CMK (cell line): ENCODE measurements around the gene STX8.

Source experiments
- DNase-seq: peaks from one replicate; pipeline ENCODE4 v3.0.0-alpha.2; 2010; ENCODE audit warnings: low read depth

Gene STX8

DNA sequence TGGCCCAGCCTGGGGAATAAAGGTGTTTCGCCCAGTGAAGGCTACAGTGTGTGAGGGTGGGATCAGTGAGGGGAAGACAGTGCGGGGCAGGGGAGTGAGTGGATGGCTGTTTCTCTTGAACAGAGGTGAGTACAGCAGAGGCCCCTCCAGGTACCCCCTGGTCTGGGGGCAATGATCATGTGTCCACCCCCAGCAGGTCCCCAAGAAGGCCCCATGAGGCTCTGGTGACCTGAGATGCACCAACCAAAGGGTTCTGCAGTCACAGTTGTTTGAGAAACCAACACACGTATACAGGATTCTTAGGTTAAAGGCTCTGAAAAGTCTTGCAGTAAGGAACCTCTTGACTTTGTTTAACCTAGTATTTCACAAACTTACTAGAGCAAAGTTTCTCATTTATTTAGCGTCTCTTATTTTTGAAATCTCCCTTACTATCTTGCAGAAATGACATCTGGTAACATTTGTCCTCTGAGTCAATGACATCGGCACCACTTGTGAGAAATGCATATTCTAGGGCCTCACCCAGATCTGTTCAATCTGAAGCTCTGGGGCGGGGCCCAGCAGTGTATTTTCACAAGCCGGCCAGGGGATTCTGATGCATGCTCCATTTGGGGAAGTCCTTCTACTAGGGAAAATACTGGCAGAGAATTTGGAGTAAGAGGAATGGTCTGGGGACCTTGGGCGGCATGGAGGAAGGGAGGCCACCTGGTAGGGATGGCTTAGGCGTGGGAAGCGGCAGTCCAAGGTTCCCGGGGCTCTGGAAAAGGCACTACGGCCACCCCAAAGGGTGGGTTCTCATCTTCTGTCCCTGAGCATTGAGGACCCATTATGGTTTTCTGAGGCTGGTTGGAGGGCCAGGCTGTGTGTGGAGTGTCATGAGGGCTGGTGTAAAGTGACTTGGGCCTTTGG lies 337.0 kb downstream of the STX8 start:
- DNase-seq = no peak

DNA sequence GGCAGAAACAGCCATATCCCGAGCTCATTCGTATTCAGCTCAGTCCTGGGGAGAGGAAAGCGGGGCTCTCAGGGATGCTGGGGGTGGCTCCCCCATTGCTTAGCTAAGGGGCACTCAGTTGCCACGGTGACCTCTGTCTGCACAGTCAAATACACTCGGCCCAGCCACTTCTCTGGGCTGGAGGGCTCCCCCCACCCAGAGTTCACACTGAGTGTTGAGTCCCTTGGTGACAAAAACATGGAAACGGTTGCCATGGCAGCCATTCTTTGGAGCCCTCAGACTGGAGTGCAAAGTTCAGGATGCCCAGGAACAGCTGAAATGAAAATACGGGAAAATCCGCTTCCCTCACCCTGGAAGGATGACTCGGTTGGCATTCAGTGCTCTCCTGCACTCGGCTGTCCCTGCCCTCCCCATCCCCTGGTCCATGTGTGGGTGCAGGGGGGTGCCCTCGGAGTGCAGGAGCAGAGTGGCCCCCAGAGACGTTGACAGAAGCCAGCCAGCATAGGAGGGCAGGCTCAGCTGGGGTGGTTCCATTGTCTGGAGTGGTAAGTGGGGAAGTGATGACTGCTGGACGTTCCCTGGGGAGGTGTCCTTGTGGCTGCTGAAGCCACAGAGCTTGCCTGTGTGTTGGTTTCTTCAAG lies 337.8 kb downstream of the STX8 start:
- no peak for DNase-seq

DNA sequence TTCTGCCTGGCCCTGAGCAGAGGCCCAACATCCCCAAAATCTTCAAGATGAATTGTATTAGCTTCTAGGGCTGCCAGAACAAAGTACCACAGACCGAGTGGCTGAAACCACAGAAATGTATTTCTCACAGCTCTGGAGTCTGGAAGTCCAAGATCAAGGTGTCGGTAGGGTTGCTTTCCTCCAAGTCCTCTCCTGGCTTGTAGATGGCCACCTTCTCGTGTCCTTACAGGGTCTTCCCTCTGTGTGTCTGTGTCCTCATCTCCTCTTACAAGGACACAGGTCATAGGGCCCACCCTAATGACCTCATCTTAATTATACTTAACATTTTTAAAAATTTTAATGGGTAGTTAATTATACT lies 338.6 kb downstream of the STX8 start:
- no peak for DNase-seq

DNA sequence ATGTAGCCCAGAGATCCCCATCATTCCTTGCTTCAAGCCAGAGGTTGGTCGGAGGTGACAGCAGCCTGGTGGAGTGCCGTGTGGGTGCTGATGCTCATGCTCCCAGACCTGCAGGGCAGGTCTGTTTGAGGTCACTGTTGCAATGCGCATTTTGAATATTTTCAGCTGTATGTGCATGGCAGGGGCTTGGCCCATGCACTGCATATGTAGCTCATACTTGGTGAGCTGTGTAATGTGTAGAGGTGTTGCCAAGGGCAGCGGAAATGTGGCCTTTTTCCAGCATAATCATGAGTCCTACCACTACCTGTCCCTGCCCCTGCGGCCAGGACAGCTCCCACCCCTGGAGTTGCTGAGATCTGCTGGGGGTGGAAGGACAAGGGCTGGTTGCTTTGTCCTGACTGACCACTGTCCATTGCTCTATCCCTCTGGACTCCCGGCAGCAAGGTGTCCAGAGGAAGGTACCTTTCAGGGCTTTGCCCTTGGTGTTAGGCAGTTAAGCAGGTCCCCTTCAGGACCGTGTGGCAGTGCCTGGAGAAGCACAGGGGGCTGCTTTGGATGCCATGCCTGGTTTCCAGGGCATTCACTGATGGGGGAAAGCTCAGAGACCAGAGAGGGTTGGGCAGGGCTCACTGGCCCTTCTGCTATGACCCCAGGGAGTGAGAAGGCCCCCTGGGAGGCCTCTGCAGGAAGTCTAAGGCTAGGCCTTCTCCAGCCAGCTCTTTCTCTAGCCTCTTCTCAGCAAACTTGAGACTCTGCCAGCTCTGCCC lies 339.2 kb downstream of the STX8 start:
- DNase-seq = no peak

DNA sequence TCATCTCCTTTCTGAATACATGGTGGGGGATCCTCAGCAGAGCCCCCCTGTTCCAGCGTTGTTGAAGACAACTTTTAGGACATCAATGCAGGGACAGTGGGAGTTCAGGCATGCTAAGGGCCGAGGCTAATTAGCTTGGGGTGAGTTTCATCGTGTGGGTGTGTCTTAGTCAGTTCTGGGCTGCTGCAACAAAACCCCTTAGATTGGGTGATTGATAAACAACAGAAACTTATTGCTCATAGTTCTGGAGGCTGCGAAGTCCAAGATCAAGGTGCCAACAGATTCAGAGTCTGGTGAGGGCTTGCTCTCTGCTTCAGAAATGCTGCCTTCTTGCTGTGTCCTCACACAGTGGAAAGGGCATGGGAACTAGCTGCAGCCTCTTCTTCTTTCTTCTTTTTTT lies 340.3 kb downstream of the STX8 start:
- DNase-seq = no peak

DNA sequence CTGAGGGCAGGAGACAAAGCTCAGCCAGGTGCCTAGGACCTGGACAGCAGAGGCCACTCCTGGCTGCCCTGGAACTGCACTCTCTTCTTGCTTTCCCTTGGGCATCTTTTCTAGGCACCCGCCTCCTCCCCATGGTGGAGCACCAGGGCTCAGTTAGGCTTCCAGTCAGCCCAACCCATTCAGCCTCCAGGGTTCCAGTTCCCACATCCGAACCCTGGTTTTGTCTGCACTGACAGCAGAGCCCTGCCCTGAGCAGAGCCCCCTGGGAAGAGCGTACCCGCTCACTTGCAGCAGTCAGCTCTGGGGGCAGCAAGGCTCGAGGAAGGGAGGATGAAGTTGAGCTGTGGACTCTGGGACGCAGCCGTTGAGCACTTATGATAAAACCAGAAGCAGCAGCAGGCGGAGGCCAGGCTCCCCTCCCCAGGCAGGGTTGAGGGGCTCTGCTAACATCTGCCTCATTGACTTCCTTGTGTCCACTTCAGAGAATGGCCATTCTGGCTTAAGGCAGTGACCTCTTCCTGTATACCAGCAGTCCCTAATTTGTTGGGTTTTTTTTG lies 341.2 kb downstream of the STX8 start:
- DNase-seq = no peak

DNA sequence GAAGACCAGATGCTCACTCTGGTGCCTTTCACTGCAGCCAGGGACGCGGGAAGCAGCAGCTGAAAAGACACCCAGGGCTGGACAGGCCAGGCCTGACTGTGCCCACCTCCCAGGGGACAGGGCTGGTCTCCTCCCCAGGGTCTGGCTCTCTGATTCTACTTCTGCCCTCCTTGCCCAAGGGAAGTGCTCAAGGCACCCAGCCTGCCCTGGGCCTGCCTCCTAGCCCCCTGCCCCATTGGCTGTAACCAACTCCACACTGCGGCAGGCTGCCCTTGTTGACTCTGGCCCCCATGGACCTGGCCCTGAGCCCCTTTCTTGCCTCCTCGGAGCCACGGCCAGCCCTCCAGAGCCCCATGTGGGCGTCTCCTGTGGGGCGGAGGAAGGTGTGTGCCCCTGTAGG lies 341.9 kb downstream of the STX8 start:
- DNase-seq = no peak

DNA sequence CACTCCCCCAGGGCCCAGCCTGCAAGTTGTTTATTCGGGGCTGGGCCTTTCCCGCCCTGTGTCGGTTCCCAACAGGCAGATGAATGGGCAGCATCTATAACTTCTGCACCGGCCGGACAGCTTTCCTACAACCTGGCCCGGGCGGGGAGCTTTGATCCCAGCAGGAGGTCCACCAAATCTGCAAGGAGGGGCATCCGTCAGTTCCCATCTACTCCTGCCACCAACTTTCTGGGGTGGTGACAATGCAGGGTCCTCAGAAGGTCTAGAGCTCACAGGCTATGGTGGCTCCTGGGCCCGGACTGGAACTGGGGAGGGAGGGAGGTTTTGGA lies 342.4 kb downstream of the STX8 start:
- no peak for DNase-seq

DNA sequence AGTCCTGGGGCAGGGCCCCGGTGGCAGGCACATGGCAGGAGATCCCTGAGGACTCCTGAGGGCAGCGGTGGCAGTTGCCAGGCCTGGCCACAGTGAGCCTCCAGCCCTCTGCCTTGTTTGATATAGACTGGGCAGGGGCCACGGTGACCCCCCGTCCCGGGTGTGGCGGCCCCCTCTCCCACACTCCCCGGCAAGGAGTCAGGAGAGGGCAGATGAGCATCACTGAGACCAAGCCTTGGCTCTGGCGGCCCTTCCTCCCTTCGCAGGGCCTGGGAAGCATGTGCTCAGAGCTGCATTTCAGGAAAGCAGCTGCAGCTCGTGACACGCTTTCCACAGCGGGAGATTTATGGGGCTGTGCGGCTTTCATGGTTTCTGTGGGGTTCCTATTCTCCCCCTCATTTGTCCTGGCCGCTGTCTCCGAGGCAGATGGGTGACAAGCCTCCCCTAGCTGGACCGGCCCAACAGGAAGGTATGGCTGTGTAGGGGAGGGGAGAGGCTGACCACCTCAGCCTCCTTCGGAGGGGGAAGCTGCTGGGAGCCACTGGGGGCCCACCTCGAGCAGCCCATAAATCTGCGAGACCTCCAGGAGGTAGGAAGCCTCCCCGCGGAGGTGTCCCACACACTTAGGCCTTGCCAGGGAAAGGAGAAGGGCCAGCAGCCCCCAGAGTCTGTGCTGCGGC lies 342.9 kb downstream of the STX8 start:
- no peak for DNase-seq

DNA sequence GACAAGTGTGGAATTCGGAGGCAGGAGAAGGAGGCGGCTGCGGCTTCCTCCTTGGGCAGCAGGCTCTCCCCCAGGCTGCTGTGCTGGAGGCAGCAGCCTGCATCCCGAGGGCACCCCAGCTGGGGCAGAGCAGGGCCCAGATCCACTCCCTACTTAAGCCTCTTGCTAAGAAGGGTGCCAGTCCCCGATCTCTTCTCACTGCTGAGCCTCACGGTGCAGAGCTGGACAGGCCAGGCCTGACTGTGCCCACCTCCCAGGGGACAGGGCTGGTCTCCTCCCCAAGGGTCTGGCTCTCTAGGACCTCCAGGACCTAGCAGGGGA lies 343.5 kb downstream of the STX8 start:
- no peak for DNase-seq

DNA sequence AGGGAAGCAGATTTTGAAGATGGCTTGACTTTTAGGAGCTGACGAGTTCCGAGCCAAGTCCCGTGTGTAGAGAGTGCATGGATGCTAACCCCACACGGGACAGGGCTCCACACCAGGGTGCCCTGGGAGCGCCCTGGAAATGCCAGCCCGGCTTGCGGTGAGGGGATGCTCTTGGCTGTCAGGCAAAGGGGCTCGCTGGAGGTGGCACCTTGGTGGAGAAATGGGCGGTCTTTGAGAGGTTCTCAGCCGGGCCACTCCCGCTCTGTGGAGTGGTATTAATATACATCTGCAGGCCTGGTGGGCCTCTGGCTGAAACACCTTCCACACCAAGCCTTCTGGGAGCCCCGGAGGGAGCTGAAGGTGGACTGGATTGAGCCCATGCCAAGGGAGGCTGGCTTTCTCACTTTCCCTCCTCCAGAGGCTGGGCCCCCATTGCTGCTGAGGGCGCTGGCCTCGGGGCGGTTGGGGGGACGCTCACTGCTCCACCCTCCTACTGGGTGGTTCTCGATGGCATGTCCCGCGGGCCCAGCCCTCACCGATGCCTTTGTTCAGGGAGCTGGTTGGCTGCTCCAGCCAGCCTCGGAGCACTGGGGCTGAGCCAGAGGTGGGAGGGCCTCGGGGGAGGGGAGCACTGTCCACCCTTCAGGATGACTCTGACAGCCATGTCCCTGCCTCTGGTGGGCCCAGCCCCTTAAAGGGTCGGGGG lies 344.0 kb downstream of the STX8 start:
- no peak for DNase-seq

DNA sequence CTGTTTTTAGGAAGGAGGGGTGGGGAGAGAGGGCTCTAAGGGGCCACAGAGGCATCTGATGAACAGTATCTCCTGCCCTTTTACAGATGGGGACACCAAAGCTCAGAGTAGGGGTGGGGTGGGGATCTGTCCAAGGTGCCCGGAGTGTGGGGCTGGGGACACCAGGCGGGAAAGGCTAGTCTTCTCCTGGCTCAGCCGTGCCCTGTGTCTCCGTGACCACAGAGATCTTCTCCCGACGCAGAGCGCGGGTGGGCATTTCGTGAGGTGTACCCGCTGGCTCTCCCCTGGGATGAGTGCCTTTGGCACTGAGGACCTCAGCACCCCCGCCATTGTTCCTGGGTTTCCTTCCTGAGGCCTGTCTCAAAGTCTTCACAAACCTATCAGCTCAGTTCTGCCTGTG lies 344.8 kb downstream of the STX8 start:
- no peak for DNase-seq

DNA sequence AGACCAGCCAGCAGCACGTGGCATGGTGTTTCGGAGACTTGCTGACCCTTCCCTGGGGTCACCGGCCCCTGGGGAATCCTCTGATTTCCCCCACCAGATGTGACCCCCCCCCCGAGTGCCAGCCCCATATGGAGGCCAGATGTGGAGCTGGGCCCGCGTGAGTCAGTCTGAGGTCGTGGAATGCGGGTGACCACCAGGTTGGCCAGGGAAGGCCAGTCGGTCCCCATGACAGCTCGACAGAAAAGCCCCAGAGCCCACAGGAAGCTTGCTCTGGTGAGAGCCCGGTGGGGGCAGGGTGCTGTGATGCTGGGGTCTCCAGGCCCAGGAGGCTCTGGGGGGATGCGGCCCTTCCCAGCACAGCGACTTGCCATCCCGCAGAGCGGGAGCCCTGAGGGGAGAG lies 345.3 kb downstream of the STX8 start:
- DNase-seq = no peak

DNA sequence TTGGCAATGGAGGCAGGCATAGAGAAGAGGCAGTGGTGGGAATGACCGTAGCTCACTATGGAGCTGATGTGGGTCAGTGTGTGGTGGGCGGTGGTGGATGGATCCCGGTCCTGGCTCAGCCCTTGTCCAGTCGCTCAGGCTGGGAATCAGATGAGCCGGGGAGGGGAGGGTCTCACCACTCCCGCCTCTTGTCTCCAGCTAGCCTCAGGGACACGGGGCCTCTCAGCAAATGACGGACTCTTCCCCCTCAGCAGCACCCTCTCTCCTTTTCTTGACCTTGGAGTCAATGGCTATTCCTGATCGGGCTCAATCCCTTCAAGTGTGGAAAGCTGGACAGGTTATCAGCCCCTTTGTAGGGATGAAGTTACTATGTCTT lies 345.8 kb downstream of the STX8 start:
- no peak for DNase-seq

DNA sequence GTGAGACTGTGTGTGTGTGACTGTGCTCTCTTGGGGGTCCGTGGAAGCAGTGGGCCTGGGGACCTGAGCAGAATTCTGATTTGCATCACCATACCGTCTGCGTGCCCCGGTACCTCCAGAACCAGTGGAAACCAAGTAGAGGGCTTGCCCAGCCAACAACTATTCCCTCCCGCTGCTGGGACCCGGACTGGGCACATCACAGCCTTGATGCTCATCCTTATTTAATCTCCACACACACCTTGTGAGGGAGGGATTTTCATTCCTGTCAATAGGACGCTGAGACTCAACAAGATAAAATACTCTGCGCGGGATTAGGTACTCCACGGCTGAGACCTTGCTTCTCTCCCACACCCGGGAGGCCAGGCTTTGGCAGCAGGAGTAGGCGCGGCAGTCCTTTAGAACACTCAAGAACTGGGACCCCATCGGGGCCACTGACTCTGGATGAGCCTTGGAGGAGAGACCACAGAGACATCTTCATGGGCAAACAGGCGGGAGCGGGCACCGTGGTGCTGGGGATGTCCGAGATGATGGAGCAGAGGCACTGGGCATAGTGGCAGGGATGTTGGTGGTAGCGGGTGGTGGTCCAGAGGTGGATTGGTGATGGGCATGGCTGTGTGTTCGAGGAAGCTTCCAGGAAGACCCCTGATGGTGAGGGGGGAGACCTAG lies 346.3 kb downstream of the STX8 start:
- DNase-seq = no peak

DNA sequence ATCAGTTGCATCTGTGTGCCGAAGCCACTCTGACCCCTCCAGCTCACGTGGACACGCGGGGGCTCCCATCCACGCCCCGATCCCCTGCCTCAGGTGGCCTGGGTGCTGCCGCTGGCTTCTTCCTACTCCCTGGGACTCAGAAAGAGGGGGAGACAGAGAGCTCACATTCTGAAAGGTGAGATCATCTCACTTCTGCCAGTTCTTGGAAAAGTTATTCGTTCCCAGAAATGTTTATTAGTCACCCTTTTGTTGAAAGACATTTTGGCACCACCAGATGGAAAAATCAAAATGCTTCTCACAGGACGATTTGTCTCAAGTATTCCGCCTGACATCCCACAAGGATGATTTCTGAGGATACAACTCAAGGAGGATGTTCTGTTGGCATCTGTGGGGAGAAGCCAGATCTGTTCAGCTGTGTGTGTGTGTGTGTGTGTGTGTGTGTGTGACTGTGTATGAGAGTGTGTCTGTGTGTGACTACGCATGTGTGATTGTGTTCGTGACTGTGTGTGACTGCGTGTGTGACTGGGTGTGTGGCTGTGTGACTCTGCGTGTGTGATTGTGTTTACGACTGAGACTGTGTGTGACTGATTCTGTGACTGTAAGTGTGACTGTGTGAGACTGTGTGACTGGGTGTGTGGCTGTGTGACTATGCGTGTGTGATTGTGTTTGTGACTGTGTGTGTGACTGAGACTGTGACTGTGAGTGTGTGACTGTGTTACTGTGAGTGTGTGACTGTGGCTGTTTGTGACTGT lies 347.0 kb downstream of the STX8 start:
- no peak for DNase-seq

DNA sequence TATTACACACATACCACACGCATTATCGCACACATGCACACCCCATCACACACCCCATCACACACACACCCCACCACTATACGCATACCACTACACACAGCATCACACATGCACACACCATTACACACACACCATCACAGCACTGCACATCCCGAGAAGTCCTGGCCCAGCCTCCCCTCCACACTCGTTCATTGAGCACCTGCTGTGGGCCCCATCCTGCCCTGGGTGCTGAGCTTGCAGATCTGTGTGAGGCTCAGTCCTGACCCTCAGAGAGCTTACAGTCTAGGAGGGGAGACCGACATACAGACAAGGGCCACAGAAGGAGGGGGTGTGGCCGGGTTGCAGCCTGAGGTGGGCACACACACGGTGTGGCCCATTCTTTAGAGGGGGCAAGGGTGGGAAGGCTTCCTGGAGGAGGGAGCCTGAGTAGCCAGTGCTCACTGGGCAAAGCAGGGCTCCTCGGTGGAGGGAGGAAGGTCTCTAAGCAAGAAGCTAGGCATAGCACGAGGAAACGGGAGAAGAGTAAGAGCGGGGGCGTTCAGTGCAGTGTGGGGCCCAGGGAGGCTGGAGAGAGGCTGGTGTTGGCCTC lies 347.7 kb downstream of the STX8 start:
- no peak for DNase-seq

DNA sequence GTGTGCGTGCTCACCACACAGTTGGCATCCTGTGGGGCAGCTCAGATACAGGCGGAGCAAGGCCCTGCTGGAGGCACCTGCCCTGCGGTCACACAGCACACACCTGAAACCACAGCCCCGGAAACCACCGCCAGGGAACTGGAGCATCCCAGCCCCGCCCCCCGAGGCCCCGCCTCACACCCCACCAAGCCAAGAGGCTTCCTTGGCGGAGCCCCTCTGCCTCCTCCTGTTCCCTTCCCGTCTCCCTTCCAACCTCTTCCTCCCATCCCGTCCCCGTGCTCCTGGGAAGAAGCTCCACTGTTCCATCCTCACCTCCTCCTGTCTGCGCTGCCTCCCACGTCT lies 348.9 kb downstream of the STX8 start:
- DNase-seq = no peak

DNA sequence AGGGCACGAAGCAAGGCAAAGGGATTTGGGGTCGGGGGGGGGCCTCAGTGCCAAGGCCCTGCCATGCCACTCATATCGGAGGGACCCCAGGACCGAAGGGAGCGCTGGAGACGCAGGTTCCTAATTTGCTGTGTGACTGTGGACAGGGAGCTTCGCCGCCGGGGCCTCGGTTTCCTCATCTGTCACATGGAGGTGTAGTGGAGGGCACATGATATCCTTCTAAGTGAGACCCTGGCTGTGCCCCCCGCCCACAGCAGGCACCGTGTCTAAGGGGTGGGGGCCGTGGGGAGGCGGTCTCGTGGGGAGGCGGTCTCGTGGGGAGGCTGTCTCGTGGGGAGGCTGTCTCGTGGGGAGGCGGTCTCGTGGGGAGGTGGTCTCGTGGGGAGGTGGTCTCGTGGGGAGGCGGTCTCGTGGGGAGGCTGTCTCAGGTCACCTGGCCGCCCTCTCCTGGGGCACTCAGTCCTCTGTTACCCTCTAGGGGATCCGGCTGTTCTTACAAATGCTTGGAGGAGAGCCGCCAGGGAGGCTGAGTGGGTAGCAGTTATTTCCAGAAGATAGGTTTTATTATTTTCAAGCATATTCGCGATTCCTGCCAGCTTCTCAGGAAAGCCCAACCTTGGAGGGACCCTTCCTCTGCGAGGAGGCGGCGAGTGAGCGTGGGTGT lies 349.4 kb downstream of the STX8 start:
- DNase-seq = no peak
